ENCODE results near the gene MYBPC2.

GRCh38 chr19:50413531-50413930 is 19.2 kb upstream of the MYBPC2 start:
- TF ChIP-seq EZH2phosphoT487 (IDR thresholded peaks at IDR 0.05; ENCODE audit: insufficient read depth, low read depth) (no peak), EZH2 (IDR thresholded peaks at IDR 0.05; ENCODE audit: insufficient read depth, poor library complexity, severe bottlenecking) (no peak)

All from GM23248 (cell line).